MV-4-11 (cell line): Measurements from ENCODE around the gene PDZK1IP1.
"Not testable (repeated sequence)": the region's sequence is repeated elsewhere in the genome, so short reads cannot be mapped to it uniquely, and the experiment has no call there.

Source experiments
- DNase-seq: peaks from one replicate; lab custom pipeline; 2025; lab: John Stamatoyannopoulos, UW

Gene PDZK1IP1

GRCh38 chr1:47181095-47181954 is 8.5 kb downstream of the PDZK1IP1 start:
- DNase-seq: no peak

DNA sequence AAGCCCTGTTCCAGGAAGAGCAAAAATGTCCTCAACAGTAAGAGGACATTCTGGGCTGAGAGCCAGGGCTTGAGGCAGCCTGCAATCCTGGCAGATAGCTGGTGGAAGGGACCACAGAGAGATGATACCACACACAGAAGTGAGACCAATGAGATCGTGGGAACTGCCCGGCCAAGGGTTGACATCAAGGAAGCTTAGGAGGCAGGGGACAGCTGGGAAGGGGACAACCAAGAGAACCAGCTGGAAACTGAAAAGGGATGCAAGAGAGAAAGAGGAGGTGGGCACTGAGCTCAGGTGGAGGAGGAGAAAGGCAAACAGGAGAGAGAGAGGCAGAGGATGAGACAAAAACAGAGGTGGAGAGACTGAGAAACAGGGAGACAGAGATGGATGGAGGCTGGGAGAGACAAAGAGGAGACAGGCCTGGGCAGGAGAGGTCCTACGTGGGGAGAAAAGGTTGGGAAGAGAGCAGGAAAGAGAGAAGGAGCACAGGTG is 9.2 kb downstream of the PDZK1IP1 start:
- DNase-seq: no peak

GRCh38 chr1:47179988-47180563 is 9.8 kb downstream of the PDZK1IP1 start:
- no peak for DNase-seq

DNA sequence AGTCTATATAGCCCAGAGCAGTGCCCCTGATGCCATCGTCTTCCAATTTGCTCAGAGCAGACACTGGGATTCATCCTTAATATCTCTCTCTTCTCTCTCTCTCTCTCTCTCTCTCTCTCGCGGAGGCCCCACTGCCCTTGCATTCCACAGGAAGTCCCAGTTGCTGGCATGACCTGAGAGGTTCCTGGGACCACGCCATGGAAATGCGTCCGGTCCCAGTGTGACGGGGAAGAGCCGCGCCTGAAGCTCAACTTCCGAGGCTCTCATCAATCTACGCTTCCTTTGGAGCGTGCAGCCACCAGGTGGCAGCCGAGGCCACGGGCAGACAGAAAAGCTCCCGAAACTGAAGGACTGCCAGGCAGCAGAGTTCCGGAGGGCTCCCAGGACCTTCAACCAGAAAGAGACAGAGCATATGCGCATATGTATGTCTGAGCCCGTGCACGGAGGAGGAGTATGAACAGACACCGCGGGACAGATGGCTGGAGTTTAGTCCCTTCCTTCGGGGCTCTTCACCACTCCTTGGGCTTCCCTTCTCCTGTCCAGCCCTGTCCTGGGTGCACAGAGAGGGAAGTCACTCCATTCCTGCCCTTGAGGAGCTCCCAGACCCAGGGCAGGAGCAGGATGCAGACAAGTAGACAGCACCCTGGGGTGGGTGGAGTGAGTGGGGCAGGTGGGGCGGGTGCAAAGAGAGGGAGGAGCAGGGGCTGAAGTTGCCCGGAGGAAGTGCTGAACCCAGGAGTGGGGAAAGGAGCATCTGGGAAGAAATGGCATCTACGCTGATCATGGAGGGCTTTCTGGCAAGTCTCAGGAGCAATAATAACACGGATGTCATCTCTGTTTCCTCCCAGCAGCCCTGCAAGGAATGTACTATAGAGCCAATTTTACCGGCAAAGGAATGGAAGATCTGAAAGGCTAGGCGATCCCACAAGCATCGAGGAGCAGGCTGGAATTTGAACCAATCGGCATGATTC is 10.5 kb downstream of the PDZK1IP1 start:
- peak; percentile 90 for DNase-seq

GRCh38 chr1:47178654-47179016 is 11.2 kb downstream of the PDZK1IP1 start:
- DNase-seq: no peak

- no peak for DNase-seq
These were observed 11.8 kb downstream of the PDZK1IP1 start for GRCh38 chr1:47178020-47178419.

GRCh38 chr1:47175227-47175934 is 14.5 kb downstream of the PDZK1IP1 start:
- DNase-seq: peak; percentile 56

DNA sequence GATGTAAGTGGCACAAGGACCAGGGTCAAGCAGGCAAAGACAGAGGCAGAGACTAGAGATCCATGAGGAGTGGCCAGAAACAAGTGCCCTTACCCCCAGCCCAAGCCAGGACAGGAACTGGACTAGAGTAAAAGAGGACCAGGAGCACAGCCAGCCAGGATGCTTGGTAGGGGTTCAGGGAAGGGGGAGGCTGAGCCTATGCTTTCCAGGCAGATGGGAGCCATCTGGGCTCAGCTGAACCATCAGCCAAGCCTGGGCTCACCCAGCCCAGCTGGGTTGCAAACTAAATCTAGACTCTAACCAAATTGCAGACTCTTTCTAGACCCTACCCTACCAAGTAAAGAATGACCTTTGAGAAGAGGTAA is 15.2 kb downstream of the PDZK1IP1 start:
- DNase-seq: no peak

DNA sequence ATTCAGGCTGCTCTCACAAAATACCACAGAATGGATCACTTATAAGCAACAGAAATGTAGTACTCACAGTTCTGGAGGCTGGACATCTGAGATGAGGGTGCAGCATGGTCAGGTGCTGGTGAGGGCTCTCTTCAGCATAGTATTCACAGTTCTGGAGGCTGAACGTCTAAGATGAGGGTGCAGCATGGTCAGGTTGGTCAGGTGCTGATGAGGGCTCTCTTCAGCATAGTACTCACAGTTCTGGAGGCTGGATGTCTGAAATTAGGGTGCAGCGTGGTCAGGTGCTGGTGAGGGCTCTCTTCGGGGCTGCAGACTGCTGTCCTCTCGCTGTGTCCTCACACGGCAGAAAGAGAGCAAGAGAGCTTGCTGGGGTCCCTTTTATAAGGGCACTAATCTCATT is 17.1 kb downstream of the PDZK1IP1 start:
- DNase-seq: no peak

GRCh38 chr1:47164552-47164951 is 25.3 kb downstream of the PDZK1IP1 start:
- no peak for DNase-seq

DNA sequence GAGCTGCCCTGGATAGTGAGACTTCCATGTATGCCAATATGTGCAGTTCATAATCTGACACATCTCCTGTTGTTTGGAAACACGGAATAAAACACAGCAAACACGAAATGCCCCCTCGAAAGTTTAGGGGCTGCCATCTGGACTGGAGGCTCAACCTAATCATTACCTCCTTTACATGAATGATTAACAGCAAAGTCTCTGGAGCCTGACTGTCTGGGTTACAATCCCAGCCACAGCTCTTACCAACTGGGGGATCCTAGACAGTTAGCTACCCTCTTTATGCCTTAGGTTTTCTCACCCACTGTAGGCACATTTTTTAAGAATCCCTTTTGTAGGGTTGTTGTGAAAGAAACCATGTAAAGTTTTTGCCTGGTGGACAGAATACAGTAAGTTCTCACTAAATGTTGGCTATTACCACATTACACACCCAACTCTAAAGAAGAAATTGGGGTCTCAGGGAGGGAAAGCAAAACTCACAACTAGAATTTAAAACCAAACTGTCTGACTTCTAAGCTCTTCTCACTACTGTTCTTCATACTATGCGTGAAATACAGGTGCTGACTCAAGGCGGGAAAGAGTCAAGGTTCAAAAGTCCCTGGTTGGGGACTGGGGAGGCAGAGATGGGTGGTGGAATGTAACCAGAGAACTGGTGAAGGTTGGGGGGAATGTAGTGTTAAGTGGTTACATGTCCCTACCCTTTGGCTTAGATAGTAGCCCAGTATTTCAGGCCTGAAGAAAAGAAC is 28.4 kb downstream of the PDZK1IP1 start:
- no peak for DNase-seq

GRCh38 chr1:47160716-47161115 is 29.1 kb downstream of the PDZK1IP1 start:
- DNase-seq: no peak

DNA sequence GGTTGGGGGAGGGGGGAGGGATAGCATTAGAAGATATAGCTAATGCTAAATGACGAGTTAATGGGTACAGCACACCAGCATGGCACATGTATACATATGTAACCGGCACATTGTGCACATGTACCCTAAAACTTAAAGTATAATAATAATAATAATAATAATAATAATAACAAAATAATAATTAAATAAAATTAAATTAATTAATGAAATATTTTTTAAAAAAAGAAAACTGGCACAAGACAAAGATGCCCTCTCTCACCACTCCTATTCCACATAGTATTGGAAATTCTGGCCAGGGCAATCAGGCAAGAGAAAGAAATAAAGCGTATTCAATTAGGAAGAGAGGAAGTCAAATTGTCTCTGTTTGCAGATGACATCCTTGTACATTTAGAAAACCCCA is 31.9 kb downstream of the PDZK1IP1 start:
- not testable (repeated sequence) for DNase-seq

DNA sequence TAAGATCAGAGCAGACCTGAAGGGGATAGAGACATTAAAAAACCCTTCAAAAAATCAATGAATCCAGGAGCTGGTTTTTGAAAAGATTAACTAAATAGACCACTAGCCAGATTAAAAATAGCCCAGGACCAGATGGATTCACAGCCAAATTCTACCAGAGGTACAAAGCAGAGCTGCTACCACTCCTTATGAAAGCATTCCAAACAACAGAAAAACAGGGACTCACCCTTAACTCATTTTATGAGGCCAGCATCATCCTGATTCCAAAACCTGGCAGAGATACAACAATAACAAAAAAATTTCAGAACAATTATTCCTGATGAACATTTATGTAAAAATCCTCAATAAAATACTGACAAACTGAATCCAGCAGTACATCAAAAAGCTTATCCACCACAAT is 33.4 kb downstream of the PDZK1IP1 start:
- DNase-seq: not testable (repeated sequence)

GRCh38 chr1:47149162-47149561 is 40.7 kb downstream of the PDZK1IP1 start:
- not testable (repeated sequence) for DNase-seq

DNA sequence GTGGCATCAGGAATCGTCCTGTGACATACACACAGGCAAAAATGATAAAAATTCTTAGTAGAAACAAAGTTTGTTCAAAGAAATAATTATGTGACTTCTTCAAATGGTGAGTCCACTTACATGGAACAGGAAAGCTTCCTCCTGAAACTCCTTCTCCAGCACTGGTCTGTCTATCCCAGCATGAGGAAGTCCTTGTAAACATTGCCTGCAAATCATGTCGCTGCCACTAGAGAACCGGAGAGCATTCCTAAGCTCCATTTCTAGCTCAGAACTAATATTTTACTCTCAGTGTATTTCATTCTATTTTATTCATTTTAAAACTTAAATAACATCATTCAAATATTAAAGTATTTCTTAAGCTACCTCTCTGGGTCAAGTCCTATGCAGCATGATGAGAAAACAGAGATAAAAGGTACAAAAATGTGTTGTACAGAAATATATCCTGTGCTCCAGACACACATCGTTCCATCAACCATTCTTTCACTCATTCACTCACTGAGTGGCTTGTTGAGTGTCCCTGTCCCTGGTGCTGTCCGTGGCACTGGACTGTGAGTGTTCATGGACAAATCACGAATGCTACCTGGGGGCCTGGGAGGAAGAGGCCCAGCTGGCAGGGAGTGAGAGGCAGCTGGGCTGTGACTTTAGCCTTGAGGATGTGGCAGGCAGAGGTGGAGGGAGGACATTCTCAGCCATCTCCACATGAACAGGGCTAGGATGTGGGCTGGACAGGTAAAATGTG is 42.6 kb downstream of the PDZK1IP1 start:
- no peak for DNase-seq

- not testable (repeated sequence) for DNase-seq
These were observed 43.3 kb downstream of the PDZK1IP1 start for GRCh38 chr1:47146495-47146894.

DNA sequence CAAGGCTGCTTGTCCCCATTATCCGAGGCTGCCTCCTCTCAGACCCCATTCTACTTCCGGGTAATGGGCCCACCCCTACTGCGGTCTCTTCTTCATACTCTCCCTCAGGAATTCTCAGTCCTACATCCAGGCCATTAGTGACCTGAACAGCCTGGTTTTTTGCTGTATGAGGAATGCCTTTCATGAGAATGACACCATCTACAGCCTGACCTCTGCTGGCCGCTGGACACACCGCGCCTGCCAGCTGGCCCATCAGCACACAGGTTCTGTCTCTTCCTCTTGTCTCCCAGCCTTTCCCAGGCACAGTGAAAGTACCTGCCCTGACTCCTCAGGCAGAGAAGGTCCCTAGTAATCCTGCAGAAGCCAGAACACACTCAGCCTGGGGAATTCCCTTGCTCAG is 46.2 kb downstream of the PDZK1IP1 start:
- DNase-seq: not testable (repeated sequence)

DNA sequence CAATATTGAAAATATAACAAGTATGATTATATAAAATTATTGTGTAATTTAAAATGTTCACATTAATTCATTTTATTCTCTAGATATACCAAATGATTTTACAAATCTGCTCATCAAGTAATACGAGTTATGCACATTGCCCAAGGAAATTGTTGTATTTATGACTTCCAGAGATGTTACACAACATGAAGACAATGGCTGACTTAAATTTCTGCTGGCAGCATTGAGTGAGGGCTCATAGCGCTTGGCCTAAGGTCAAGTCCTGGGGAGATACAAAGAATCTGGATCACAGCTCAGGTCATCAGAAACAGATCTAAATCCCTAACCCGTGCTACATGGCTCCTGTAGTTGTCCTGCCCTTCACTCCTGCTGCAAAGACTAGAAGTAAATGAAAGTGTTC is 49.5 kb downstream of the PDZK1IP1 start:
- not testable (repeated sequence) for DNase-seq

DNA sequence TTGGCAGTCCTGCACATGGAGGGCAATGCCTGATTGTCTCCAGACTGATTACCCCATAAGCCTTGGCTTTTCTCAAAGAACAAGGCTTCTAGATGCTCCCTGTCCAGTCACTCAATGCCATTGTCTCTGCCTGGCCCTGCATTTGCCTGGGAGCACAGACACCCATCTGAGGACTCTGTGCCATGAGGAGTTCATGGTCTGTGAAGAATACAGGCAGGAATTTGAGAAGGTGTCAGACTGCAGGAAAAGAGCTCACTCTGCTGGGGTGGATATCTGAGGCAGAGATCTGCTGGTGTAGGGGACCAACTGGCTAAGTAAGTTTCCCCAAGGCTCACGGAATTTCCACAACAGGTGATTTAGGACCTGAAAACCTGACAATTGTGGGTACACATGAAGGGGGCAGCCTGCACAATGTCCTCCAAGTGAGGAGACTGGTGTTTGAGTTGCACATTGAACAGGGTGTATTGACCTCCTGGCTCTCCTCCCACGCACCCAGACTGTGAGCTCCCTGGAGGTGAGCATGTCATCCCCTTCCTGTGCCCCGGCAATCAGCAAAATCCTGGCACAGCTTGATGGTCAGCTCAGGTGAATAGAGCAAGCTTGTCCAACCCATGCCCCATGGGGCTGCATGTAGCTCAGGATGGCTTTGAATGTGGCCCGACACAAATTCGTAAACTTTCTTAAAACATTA is 51.8 kb downstream of the PDZK1IP1 start:
- DNase-seq: no peak
